ENCODE data around the gene RBM33.

RBM33 gene

DNA sequence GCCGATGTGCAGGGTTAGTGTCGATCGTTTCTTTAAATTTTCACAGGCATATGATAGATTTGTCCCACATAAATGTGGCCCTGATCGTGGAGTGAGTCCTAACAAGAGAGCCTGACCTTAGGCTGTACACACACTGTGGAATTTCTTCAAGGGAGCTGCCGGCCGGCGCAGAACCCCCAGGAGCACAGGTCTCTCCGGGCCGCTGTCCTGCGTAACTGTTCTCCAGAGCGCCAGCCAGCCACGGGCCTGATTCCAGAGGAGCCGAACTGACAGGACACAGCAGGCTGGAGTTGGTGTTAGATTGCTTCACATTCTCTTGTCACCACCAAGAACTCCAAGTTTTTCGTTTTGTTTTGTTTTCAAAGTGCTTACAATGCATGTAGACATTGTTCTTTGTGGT lies 130.5 kb downstream of the RBM33 start:
- DNase-seq (ENCODE audit: low spot score), result no peak

DNA sequence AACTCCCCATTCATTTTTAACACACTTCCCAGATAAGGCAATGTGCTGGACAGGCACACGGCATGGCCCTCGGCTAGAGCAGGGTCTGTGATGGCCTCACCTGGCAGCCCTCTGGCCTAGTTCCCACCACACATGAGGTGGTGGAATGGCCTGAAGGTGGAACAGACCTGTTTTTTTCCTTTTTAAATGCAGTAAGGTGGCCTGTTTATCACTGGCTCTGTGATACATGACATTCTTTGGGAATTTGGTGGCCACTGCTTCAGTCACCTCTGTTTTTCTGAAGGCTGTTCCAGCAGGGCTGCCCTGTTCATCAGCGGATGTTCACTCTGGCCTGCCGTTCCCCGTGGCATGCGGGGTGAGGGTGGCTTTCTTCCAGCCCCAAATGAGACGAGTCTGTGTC lies 131.2 kb downstream of the RBM33 start:
- DNase-seq (ENCODE audit: low spot score), result no peak

- no peak for DNase-seq (ENCODE audit: low spot score)
These were observed 132.1 kb downstream of the RBM33 start for GRCh38 chr7:155776606-155777005.

DNA sequence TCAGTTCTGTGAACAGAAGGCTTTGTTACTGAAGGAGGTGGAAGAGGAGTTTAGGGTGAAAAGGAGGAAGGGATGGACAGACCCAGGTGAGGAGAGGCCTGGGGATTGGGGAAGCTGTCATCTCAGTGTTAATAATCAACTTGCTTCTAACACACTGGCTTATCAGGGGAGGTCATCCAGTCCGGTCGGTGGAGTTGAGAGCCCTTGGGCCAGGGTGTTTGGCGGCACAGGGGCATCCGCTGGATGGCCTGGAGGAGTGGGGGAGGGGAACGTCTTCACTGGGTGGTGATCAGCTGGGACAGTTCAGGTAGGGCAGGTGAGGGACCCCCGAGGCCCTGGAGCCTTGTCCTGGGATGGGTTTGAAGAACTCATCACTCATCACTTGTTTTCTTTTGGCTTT lies 133.9 kb downstream of the RBM33 start:
- DNase-seq (ENCODE audit: low spot score), result no peak

- DNase-seq (ENCODE audit: low spot score), result no peak
These were observed 136.4 kb downstream of the RBM33 start for GRCh38 chr7:155780884-155781283.

GRCh38 chr7:155781433-155781832 lies 137.0 kb downstream of the RBM33 start:
- DNase-seq (ENCODE audit: low spot score), result no peak

- no peak for DNase-seq (ENCODE audit: low spot score)
These were observed 138.0 kb downstream of the RBM33 start for GRCh38 chr7:155782466-155782865.

DNA sequence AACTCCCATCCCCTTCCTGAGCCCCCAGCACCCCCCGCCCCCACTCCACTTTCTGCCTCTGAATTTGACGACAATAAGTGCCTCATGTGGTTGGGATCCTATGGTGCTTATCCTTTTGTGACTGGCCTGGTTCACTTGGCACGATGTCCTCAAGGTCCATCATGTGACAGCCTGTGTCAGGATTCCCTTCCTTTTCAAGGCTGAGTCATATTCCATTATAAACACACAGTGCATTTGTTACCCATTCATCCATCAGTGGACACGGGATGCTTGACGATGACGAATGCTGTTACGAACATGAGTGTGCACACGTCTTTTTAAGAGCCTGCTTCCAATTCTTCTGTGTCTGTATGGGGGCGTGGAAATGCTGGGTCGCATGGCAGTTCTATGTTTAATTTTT lies 141.1 kb downstream of the RBM33 start:
- no peak for DNase-seq (ENCODE audit: low spot score)

DNA sequence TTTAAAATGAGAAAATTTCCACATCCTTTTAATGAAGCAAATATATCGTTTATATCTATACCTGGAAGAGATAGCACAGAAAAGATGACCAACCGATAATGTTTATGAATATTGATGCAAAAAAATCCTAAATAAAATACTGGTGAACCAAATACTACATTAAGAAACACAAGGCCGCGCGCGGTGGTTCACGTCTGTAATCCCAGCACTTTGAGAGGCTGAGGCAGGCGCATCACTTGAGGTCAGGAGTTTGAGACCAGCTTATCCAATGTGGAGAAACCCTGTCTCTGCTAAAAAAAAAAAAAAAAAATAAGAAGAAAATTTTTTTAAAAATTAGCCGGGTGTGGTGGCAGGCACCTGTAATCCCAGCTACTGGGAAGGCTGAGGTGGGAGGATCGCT lies 142.0 kb downstream of the RBM33 start:
- DNase-seq (ENCODE audit: low spot score), result no peak

DNA sequence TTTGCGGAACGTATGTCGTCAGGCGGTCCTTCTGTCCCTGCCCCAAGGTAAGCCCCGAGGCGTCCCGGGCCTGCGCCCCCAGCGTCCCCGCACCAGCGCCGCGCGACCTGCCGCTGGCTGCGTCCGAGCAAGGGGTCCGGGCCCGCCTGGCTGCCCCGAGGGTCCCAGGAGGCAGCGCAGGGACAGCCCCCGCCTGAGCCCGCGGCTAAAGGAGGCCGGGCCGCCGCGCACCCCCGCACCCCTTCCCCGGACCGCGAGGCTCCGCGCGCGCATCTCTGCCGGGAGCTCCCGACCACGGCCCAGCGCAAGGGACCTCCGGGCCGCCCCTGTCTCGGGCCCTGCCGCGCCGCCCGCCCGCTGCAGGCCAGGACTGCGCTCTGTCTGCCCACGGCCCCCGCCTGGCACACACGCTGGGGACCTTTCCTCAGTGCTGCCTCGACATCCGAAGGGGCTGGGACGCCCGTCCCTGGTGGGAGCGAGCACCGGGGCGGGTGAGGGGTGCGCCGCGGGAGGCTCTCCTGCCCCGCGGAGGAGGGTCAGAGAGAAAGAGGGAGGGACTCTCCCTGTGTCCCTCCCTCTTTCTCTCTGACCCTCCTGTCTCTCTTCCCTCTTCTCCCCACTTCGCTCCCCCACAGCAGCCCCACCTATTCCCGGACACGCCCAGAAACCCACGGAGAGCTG lies 142.8 kb downstream of the RBM33 start:
- no peak for DNase-seq (ENCODE audit: low spot score)

DNA sequence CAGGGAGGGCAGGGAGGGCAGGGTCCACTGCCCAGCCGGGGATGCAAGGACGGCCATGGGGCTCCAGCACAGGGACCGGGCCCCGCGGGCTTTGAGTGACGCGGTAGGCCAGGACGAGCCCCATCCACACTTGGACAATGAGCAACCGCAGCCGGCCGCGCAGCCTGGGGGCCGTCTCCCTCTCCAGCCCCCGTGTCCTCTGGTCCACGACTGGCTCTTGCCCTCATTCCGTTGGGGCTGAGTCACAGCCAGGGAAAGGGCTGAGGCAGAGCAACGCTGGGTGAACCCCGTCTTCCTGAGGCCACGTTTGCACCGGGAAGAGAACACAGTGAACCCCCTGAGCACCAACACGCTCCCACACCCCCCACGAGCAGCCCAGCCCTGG lies 144.1 kb downstream of the RBM33 start:
- no peak for DNase-seq (ENCODE audit: low spot score)

DNA sequence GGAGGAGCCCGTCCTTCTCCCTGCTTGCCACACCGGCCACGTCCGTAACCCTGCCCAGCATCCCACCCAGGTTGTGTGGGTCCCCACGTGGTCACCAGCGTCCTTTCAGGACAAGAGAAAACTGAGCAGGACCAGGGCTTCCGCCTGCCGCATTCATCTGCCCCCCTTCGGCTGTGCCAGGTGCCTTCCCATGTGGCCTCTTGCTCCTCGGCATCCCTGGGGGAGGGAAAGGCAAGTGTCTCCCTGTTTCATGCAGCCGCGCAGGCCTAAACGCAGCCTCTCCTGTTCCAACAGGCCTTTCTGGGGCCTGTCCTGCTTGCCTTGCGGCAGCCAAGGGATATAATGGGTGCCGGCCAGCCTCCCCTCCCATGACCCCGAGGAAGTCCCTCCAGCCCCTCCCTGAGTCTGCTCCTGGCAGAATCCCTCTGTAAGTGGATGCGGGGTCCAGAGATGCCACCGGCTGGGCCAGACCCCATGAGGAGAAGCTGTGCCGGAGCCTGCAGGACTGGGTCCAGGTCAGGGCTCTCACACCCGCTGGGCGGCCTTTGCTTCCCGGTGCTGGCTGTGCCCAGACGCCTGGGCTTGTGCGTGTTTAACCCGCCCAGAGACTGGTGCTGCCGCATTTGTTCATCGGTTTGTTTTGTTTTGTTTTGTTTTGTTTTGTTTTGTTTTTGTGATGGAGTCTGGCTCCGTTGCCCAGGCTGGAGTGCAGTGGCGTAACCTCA lies 144.7 kb downstream of the RBM33 start:
- no peak for DNase-seq (ENCODE audit: low spot score)

GRCh38 chr7:155790666-155791065 lies 146.2 kb downstream of the RBM33 start:
- DNase-seq (ENCODE audit: low spot score), result no peak

GRCh38 chr7:155791214-155791737 lies 146.8 kb downstream of the RBM33 start:
- DNase-seq (ENCODE audit: low spot score), result no peak

- no peak for DNase-seq (ENCODE audit: low spot score)
These were observed 147.4 kb downstream of the RBM33 start for GRCh38 chr7:155791836-155792235.

GRCh38 chr7:155792315-155792960 lies 148.0 kb downstream of the RBM33 start:
- DNase-seq (ENCODE audit: low spot score), result no peak

- no peak for DNase-seq (ENCODE audit: low spot score)
These were observed 148.6 kb downstream of the RBM33 start for GRCh38 chr7:155792999-155793560.

- no peak for DNase-seq (ENCODE audit: low spot score)
These were observed 149.3 kb downstream of the RBM33 start for GRCh38 chr7:155793720-155794119.

DNA sequence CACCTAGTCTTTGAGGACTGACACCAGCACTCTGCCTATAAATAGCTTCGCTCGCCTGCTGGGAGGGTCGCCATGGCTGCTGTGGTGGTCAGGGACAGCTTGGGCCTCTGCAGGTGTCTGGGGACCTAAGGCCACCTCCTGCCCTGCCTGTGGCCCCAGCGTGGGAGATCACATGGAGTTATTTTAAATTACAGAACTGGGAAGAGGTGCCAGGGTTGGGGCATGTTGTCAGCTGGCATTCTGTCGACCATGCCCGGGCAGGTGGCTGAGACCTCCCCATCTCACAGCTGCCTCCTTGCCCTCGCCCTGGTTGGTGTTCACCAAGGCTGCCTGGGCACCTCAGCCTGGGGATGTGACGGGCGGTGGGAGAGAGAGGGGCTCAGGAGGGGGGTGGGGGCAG lies 149.7 kb downstream of the RBM33 start:
- DNase-seq (ENCODE audit: low spot score), result no peak

- DNase-seq (ENCODE audit: low spot score), result no peak
These were observed 150.9 kb downstream of the RBM33 start for GRCh38 chr7:155795401-155795800.

DNA sequence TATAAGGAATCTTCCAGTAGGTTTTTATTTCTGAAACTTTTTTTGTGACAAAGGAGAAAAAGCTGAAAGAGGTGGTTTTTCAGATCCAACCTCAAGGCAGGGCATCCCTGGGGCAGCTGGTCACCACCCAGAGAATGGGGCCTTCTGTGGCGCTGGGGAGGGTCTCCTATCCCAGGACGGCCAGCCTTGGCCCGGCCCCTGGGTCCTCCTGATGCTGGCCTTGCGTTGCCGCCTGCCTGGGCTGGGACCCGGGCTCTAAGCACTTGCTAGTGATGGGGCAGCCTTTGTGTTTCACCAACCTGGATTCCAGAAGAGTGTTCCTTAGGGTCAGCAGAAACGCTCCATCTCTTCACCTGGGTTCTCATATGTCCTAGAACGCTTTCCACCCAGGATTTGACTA lies 151.5 kb downstream of the RBM33 start:
- DNase-seq (ENCODE audit: low spot score), result no peak

DNA sequence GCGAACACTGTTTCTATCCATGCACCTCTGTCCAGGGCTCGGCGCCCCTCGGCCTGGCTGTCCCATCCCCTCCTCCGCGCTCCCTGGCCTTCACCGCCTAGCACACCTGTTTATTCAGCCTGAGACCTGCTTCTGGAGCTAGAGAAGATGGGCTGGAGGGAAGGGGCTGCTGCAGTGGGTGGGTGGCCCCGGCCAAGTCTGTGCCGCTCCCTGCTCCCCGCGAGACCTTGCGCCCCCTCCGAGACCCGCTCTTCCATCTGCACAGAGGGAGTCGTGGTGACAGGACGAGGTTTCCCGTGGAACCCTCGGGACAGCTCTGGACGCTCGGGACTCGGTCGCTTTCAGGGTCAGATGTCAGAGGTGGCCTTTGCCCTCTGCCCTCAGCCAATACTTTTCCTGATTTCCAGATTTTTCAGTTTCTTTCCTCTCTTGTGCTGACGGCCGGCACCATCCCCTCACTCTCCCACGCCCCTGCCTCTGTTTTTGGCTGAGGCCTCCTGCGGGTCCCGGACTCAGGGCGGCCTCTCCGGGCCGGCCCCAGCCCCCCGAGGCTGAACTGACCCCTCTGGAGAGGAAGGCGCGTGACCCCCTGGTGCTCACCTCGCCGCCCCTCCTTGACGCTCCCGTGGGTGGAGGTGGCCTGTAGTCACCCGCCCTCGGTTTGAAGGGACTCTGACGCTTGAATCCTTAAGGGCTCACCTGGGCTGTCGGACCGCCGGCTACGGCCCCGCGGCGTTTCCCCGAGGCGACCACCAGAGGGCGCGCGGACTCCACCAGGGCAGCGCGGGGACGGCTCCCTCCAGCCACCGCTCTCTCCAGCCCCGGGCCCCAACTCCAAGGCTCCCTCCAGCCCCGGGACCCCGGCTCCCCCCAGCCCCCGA lies 152.2 kb downstream of the RBM33 start:
- no peak for DNase-seq (ENCODE audit: low spot score)

Data from pons (tissue), 1 donor.